Measurements from ENCODE around the gene AEBP1.

Gene AEBP1

DNA sequence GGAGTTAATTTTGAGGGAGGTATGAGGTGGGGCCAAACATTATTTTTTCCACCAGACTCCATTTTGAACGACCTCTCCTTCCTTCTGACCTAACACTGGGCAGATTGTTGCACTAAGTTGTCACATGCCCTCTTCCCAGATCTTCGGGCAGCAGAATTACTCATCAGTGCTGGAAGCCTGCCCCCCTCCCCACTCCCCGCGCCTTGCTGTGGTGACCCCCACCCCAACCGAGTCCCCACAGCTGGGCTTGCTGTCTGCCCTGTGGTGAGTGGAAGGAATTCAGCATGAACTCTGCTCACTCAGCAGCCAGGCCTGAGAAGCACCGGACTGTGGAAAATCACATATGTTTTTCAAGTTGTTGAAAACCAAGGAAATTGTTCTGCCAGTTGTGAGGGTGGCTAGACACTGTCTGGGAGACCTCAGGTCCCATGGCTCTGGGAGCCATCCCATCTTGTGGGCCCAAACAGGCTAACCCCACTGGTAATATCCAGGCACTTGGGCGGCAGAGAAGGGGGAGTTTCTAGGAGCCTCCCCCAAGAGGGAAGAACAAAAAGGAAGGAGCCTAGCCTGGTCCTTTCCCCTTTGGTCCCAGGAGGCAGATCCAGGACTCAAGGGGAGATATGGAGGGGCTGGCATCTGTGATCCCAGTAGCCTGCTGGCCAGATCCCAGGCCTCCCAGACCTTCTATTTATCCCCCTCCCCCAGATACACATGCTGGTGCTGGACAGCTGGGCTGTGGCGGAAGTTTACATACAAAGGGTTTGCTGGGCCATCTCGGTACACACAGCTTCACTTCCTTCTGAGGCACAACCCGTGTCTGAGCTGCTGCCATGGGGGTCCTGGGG, 3.5 kb upstream of the AEBP1 start:
- TF ChIP-seq FOXP2 (optimal IDR thresholded peaks at IDR 0.05; ENCODE audit: borderline replicate concordance, extremely low read depth, extremely low read length, insufficient read depth) (peak; percentile 82), SIN3A (IDR thresholded peaks at IDR 0.05; ENCODE audit: borderline replicate concordance, insufficient read depth, low read length) (no peak), POLR2AphosphoS5 (IDR thresholded peaks at IDR 0.05; ENCODE audit: low read depth, low read length) (no peak), TAF1 (IDR thresholded peaks at IDR 0.05; ENCODE audit: borderline replicate concordance, insufficient read depth, low read length) (no peak)
- TF ChIP-seq, protein P1, sequence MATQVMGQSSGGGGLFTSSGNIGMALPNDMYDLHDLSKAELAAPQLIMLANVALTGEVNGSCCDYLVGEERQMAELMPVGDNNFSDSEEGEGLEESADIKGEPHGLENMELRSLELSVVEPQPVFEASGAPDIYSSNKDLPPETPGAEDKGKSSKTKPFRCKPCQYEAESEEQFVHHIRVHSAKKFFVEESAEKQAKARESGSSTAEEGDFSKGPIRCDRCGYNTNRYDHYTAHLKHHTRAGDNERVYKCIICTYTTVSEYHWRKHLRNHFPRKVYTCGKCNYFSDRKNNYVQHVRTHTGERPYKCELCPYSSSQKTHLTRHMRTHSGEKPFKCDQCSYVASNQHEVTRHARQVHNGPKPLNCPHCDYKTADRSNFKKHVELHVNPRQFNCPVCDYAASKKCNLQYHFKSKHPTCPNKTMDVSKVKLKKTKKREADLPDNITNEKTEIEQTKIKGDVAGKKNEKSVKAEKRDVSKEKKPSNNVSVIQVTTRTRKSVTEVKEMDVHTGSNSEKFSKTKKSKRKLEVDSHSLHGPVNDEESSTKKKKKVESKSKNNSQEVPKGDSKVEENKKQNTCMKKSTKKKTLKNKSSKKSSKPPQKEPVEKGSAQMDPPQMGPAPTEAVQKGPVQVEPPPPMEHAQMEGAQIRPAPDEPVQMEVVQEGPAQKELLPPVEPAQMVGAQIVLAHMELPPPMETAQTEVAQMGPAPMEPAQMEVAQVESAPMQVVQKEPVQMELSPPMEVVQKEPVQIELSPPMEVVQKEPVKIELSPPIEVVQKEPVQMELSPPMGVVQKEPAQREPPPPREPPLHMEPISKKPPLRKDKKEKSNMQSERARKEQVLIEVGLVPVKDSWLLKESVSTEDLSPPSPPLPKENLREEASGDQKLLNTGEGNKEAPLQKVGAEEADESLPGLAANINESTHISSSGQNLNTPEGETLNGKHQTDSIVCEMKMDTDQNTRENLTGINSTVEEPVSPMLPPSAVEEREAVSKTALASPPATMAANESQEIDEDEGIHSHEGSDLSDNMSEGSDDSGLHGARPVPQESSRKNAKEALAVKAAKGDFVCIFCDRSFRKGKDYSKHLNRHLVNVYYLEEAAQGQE (IDR thresholded peaks at IDR 0.05; ENCODE audit: insufficient read depth in 1 of 2, low read depth in 2 of 2, low read length in 2 of 2), result 0 out of 4 replicates have a peak, but pooled peaks of 1 of the 2 experiments have one; percentile 40

DNA sequence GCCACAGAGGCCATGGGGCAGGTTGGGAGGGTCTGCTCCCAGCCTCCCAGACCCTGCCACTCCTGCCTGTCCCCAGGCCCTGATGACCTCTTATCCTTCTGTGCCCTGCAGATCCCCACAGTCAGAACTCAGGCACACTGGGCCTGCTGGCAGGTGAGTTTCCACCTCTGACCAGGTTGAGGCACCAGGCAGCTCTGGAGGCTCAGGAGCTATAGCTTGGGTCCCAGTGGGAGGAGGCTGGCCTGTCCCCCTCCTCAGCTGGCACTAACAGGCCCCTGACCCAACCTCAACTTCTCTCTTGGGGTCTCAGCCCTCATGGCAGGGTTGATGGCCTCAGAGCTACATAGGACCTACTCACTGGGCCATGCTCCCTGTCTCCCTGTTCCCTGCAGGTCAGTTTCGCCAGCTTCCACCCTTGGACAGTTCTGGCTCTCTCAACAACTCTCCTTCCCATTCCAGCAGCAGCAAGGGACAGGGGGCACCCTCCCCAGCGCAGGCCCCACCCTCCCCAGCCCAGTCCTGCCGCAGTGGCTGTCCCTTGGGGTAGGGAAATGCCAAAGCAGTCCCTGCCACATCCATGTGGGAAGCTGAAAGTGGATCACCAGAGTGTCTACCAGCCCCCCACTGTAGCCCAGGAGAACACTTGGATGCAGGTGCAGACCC, 2.7 kb upstream of the AEBP1 start:
- TF ChIP-seq, protein P1 (IDR thresholded peaks at IDR 0.05; ENCODE audit: insufficient read depth in 1 of 2, low read depth in 2 of 2, low read length in 2 of 2), result no peak
- TF ChIP-seq FOXP2 (optimal IDR thresholded peaks at IDR 0.05; ENCODE audit: borderline replicate concordance, extremely low read depth, extremely low read length, insufficient read depth), result no peak
- TF ChIP-seq POLR2AphosphoS5 (IDR thresholded peaks at IDR 0.05; ENCODE audit: low read depth, low read length), result no peak
- no peak for TF ChIP-seq SIN3A (IDR thresholded peaks at IDR 0.05; ENCODE audit: borderline replicate concordance, insufficient read depth, low read length)
- no peak for TF ChIP-seq TAF1 (IDR thresholded peaks at IDR 0.05; ENCODE audit: borderline replicate concordance, insufficient read depth, low read length)

DNA sequence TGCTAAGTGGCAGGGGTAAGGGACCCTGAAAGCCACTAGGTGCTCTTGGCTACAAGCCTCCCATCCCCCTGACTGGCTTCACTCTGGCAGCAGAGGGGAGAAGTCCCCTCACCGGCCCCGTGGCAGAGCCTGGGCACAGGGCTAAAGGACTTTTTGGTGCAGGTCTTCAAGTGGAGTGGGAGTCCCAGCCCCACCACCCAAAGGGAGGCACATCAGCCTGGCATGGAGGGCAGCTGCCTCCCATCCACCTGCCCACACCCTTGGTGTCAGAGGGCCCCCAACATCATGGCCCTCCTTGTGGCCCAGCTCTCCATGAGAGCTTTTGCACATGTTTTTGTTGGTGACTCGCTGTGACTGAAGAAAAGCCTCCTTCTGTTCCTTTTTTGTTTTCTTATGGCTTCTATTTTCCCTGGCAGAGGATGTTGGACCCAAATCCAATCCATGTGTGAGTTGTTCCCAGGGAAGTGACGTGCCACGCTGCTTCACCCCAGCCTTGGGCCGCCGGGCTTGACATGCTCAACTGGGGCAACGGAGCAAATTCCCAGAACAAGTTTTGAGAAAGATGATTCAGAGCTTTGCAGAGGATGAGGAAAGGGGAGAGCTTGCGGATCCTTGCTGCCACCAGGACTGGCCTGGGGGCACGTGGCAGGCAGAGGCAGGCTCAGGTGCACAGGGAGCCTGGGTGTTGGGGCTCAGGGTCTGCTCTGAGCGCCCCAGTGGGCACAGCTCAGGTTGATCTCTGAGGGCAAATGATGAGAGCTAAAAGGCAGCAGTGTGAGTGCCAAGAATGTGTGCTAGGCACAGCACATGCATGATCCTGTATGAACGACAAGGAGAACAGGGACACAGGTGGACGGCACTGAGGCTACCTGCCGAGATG, 1.9 kb upstream of the AEBP1 start:
- TF ChIP-seq SIN3A (IDR thresholded peaks at IDR 0.05; ENCODE audit: borderline replicate concordance, insufficient read depth, low read length), result no peak
- no peak for TF ChIP-seq TAF1 (IDR thresholded peaks at IDR 0.05; ENCODE audit: borderline replicate concordance, insufficient read depth, low read length)
- TF ChIP-seq FOXP2 (optimal IDR thresholded peaks at IDR 0.05; ENCODE audit: borderline replicate concordance, extremely low read depth, extremely low read length, insufficient read depth), result no peak
- TF ChIP-seq, protein P1 (IDR thresholded peaks at IDR 0.05; ENCODE audit: insufficient read depth in 1 of 2, low read depth in 2 of 2, low read length in 2 of 2), result no peak
- no peak for TF ChIP-seq POLR2AphosphoS5 (IDR thresholded peaks at IDR 0.05; ENCODE audit: low read depth, low read length)

DNA sequence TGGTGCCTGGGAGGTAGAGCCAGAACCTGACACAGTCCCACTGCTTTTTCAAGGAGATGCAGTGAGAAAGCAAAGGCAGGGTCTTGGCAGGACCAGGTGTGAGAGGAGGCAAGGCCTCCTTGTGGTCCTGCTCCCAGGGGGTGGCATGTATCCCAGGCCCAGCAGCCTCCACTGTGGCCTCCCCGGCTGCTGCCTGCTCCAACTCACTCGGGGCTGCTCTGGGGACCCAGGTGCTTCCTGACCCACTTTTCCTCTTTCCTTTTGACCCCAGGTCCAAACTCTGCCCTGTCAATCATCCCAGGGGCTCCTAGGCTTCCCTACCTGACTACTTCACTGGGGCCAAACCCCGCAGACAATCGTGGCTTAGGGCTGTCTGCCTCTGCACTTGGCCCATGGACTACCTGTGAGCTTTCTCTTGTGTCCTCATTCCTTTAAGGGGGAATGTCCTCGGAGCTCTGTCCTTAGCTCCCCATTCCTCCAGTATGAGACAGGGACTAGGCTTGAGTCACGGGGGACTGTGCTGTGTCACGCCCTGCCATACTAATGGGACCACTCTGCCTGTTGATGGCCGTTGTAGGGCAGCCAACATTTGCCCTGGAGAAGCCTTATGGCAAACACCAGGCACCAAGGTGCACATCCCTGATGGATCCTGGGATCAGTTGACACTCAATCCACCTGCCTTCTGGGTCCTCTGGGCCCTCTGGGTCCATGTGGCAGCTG, 1.1 kb upstream of the AEBP1 start:
- TF ChIP-seq POLR2AphosphoS5 (IDR thresholded peaks at IDR 0.05; ENCODE audit: low read depth, low read length) (no peak), TAF1 (IDR thresholded peaks at IDR 0.05; ENCODE audit: borderline replicate concordance, insufficient read depth, low read length) (no peak), FOXP2 (optimal IDR thresholded peaks at IDR 0.05; ENCODE audit: borderline replicate concordance, extremely low read depth, extremely low read length, insufficient read depth) (no peak), SIN3A (IDR thresholded peaks at IDR 0.05; ENCODE audit: borderline replicate concordance, insufficient read depth, low read length) (no peak)
- TF ChIP-seq, protein P1 (IDR thresholded peaks at IDR 0.05; ENCODE audit: insufficient read depth in 1 of 2, low read depth in 2 of 2, low read length in 2 of 2), result no peak
